ENCODE data around the gene POP5.

GRCh38 chr12:120586860-120587259 is 5.7 kb upstream of the POP5 start:
- TF ChIP-seq CTCF (IDR thresholded peaks at IDR 0.05) (no peak), TCF7L2 (IDR thresholded peaks at IDR 0.05; ENCODE audit: low read depth, low read length) (no peak), POLR2AphosphoS5 (IDR thresholded peaks at IDR 0.05; ENCODE audit: low read depth, low read length) (no peak), SIN3A (IDR thresholded peaks at IDR 0.05; ENCODE audit: borderline replicate concordance, insufficient read depth, low read depth, low read length) (no peak)
- TF ChIP-seq, protein P1, sequence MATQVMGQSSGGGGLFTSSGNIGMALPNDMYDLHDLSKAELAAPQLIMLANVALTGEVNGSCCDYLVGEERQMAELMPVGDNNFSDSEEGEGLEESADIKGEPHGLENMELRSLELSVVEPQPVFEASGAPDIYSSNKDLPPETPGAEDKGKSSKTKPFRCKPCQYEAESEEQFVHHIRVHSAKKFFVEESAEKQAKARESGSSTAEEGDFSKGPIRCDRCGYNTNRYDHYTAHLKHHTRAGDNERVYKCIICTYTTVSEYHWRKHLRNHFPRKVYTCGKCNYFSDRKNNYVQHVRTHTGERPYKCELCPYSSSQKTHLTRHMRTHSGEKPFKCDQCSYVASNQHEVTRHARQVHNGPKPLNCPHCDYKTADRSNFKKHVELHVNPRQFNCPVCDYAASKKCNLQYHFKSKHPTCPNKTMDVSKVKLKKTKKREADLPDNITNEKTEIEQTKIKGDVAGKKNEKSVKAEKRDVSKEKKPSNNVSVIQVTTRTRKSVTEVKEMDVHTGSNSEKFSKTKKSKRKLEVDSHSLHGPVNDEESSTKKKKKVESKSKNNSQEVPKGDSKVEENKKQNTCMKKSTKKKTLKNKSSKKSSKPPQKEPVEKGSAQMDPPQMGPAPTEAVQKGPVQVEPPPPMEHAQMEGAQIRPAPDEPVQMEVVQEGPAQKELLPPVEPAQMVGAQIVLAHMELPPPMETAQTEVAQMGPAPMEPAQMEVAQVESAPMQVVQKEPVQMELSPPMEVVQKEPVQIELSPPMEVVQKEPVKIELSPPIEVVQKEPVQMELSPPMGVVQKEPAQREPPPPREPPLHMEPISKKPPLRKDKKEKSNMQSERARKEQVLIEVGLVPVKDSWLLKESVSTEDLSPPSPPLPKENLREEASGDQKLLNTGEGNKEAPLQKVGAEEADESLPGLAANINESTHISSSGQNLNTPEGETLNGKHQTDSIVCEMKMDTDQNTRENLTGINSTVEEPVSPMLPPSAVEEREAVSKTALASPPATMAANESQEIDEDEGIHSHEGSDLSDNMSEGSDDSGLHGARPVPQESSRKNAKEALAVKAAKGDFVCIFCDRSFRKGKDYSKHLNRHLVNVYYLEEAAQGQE (IDR thresholded peaks at IDR 0.05; ENCODE audit: insufficient read depth in 1 of 2, low read depth in 2 of 2, low read length in 1 of 2): no peak
